Right lobe of liver (tissue), 6 donors: Measurements from ENCODE around the gene SMARCA2. TPM values are rescaled to one million over a fixed set of nuclear protein-coding genes. Genes with fewer than 3 reads are reported as not detected.

Experiments
- ATAC-seq, 4 donors: fragments of 200-7000 bp; cut with Tn5 transposase; one replicate each; pipeline ENCODE4 v1.9.1; 2020; ENCODE audit warnings: mild to moderate bottlenecking in 4 of 4, moderate library complexity in 4 of 4
- DNase-seq, 3 donors: peaks; one replicate each; pipeline ENCODE4 v3.0.0-alpha.2; 2020
- H3K27ac ChIP-seq, 3 donors: fragments of 200-600 bp; one replicate each; pipeline ENCODE4 v1.8.0; 2022
- H3K27me3 ChIP-seq, 2 donors: fragments of 200-600 bp; one replicate each; pipeline ENCODE4 v1.8.0; 2022
- H3K36me3 ChIP-seq, 4 donors: fragments of 200-600 bp; sonication (generic) in 1 of 4; one replicate each; pipeline versions ENCODE4 v1.5.1 to v1.8.0; 2017 to 2022; ENCODE audit warnings: control low read depth in 1 of 4
- H3K4me1 ChIP-seq, 4 donors: fragments of 200-600 bp; sonication (generic) in 1 of 4; one replicate each; pipeline versions ENCODE4 v1.5.1 to v1.8.0; 2017 to 2022; ENCODE audit warnings: control low read depth in 1 of 4
- H3K4me3 ChIP-seq, 3 donors: fragments of 200-600 bp; one replicate each; pipeline ENCODE4 v1.8.0; 2022
- H3K9me3 ChIP-seq, 4 donors: fragments of 200-600 bp; sonication (generic) in 1 of 4; one replicate each; pipeline versions ENCODE4 v1.5.1 to v1.8.0; 2017 to 2022; ENCODE audit warnings: control low read depth in 1 of 4
- CTCF ChIP-seq, 4 donors: fragments of 200-600 bp in 3 of 4; fragments of 450-650 bp in 1 of 4; IDR thresholded peaks; one replicate each; pipeline versions ENCODE4 v1.5.1 to v1.8.0; 2016 to 2022; ENCODE audit warnings: antibody characterized with exemption in 4 of 4, mild to moderate bottlenecking in 2 of 4
- POLR2A ChIP-seq: fragments of 450-650 bp; IDR thresholded peaks from one replicate; pipeline ENCODE4 v1.6.1; 2017; ENCODE audit warnings: antibody characterized with exemption, mild to moderate bottlenecking
- WGBS: methylation state at CpG from one replicate; pipeline ENCODE4 v1.1.6; 2018; ENCODE audit warnings: low coverage, low lambda C conversion rate; ENCODE audit not compliant: insufficient coverage; ENCODE audit errors: missing lambda C conversion rate; 5-methylcytosine and 5-hydroxymethylcytosine counted together
- intact Hi-C, 2 donors: fragments of 100-400 bp; cut with DNase I; formaldehyde crosslinking; loops; one replicate each; pipeline versions ENCODE4 v1.11.2 to v1.14.1; 2022
- total RNA-seq, 6 experiments: library from RNA; depleted of rRNA in 2 of 6; stranded (reverse); fragments of >200 nt in 2 of 6; fragmentation: NEBNext Ultra II Directional in 3 of 6; extraction: Animal tissue kit (Norgen Biotek cat#: 25700) in 3 of 6; gene quantifications; one replicate each; pipeline versions ENCODE4 v1.1.0 to v1.2.4, GENCODE V29; 2016 to 2023
- donor health status: DM: no; HTN: yes; CAD: no.
- donor health status: DM: no; HTN: no; CAD: no.
- donor health status: DM: no; HTN: no; CAD: no.
- donor health status: DM: no; HTN: yes; CAD: no.
- donor health status: DM: no; HTN: yes; CAD: no.

The SMARCA2 gene
- total RNA-seq, 6 experiments from 2014 or later, result 46.2 to 97.8 (median 62.4) TPM

DNA sequence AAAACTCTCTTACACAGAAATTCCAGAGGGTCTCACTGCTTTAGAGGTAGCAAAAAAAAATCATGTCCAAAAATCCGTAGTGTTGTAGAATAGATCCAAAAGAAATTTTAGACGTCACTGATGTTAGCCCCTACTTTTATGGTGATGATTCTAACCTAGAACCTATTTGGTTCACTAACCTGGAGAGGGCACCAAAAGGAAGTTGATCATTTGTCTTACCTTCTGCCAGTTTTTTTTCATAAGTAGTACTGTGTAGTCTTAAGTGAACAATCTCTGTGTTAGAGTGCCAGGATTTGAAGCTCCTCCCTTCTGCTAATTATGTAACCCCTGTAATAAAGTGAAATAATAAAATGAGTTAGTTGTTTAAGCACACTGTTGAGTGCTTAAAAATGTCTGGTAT lies 215.2 kb downstream of the SMARCA2 start:
- ATAC-seq (no peak), DNase-seq (no peak)

GRCh38 chr9:2231101-2231500 lies 216.0 kb downstream of the SMARCA2 start:
- no peak for TF ChIP-seq CTCF (IDR thresholded peaks at IDR 0.05)
- no peak for TF ChIP-seq POLR2A
- H3K4me1 ChIP-seq, result no peaks in the 10 kb centered on the region

More for the DNA sequence above, 215.2 kb downstream of the SMARCA2 start:
- WGBS, result 84% methylated on average over 2 of the region's 2 CpGs
- TF ChIP-seq POLR2A (no peak), CTCF (IDR thresholded peaks at IDR 0.05) (no peak)
- no peaks in the 10 kb centered on the region for H3K9me3 ChIP-seq
- intact Hi-C loops, result no loop called here
- no peak overlapping the region for H3K4me3 ChIP-seq
- no peaks in the 10 kb centered on the region for H3K27me3 ChIP-seq
- no peaks in the 10 kb centered on the region for H3K36me3 ChIP-seq
- no peaks in the 10 kb centered on the region for H3K4me1 ChIP-seq
- no peak overlapping the region for H3K27ac ChIP-seq

DNA sequence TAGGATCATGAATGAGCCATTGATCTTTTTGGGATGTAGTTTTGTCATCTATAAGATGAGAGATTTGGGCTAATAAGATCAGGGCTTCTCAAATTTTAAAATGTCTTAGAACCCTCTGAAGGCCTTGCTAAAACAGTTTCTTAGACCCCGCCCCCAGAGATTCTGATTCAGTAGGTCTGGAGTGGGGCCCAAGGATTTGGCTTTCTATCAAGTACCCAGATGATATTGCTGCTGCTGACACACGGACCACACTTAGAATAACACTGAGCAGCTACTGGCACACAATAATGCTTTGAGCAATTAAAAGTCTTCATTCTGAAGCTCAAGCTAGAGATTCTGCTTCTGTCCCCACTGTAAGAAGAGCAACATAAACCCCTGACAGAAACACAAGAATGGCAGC lies 216.7 kb downstream of the SMARCA2 start:
- no peak for ATAC-seq
- DNase-seq, result no peak
- no peak for TF ChIP-seq CTCF (IDR thresholded peaks at IDR 0.05)
- no peak for TF ChIP-seq POLR2A
- no peaks in the 10 kb centered on the region for H3K27me3 ChIP-seq
- H3K9me3 ChIP-seq, result no peaks in the 10 kb centered on the region
- H3K4me1 ChIP-seq, result no peaks in the 10 kb centered on the region
- intact Hi-C loops, result no loop called here
- H3K36me3 ChIP-seq, result no peaks in the 10 kb centered on the region
- no peak overlapping the region for H3K4me3 ChIP-seq
- H3K27ac ChIP-seq, result no peak overlapping the region
- 80% methylated on average over 1 of the region's 2 CpGs for WGBS

More at GRCh38 chr9:2231101-2231500, 216.0 kb downstream of the SMARCA2 start:
- Histone ChIP-seq H3K27me3 (no peaks in the 10 kb centered on the region), H3K4me3 (no peak overlapping the region), H3K9me3 (no peaks in the 10 kb centered on the region), H3K27ac (no peak overlapping the region), H3K36me3 (no peaks in the 10 kb centered on the region)
- DNase-seq, result no peak
- intact Hi-C loops, result no loop called here
- 100% methylated on average over 1 of the region's 1 CpG for WGBS
- no peak for ATAC-seq

DNA sequence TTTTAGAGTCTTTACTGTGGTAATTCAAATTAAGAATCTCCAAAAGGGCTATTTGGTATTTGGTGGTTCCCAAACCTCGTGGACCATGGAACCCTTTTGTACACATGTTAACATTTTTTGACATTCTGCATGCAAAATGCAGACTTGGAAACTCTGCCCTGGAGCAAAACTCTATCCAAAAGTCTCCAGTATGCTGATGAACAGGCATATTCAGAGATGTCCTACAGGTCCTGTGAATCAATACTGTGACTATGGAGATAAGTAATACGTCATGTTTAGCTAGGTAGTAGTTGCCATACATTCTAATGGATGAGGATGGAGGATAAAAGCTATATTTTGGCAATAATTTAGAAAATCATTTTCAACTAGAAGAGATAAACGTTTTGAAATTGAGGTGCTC lies 218.1 kb downstream of the SMARCA2 start:
- WGBS, result 43% methylated on average over 3 of the region's 3 CpGs
- Histone ChIP-seq H3K9me3 (no peaks in the 10 kb centered on the region), H3K27me3 (no peaks in the 10 kb centered on the region), H3K27ac (no peak overlapping the region), H3K4me1 (no peaks in the 10 kb centered on the region), H3K36me3 (no peaks in the 10 kb centered on the region), H3K4me3 (no peak overlapping the region)
- TF ChIP-seq CTCF (IDR thresholded peaks at IDR 0.05), result no peak
- no peak for TF ChIP-seq POLR2A
- ATAC-seq (no peak), DNase-seq (no peak)
- intact Hi-C loops, result no loop called here

DNA sequence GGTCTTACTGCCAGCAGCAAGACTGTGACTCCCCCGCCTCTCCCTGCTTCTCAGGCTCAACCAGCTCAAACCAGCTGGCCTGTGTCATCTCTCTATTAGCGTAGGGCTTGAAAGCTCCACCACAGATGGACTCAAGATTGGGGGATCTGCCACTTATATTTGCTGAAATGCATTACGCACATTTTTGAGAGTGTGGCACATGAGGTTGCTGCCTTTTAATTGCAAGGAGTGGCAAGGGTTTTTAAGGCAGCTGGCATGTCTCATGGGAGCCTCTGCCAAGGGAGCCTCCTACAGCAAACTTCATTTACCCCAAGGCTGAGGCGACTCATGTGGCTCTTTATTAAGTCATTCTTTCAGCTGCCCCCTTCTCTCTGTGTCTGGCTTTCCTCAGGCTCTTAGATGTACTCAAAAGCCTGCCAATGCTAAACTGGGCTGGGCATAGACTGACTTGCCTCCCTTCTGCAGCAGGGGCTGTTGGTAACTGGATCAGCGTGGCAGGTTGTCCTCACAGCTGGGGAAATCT lies 219.3 kb downstream of the SMARCA2 start:
- DNase-seq, result no peak
- ATAC-seq, result no peak
- no peaks in the 10 kb centered on the region for H3K9me3 ChIP-seq
- intact Hi-C loops, result no loop called here
- no peaks in the 10 kb centered on the region for H3K4me1 ChIP-seq
- no peaks in the 10 kb centered on the region for H3K36me3 ChIP-seq
- no peaks in the 10 kb centered on the region for H3K27me3 ChIP-seq
- H3K27ac ChIP-seq, result no peak overlapping the region
- TF ChIP-seq POLR2A, result no peak
- no peak for TF ChIP-seq CTCF (IDR thresholded peaks at IDR 0.05)
- 92% methylated on average over 3 of the region's 5 CpGs for WGBS
- H3K4me3 ChIP-seq, result no peak overlapping the region
